ENCODE data around the gene PRR7.
"Not testable (repeated sequence)": the region's sequence is repeated elsewhere in the genome, so short reads cannot be mapped to it uniquely, and the experiment has no call there.

- not testable (repeated sequence) for TF ChIP-seq POLR2A, CTCF (IDR thresholded peaks at IDR 0.05)
These were observed 26.1 kb upstream of the PRR7 start for GRCh38 chr5:177420472-177420871.

Measured in esophagus squamous epithelium (tissue), 4 donors.